GM18526 (cell line): ENCODE measurements around the gene EMC1.

Experiments
- POLR2A ChIP-seq: IDR thresholded peaks from 3 replicates; pipeline ENCODE4 v1.6.1; 2011; ENCODE audit not compliant: insufficient read length; ENCODE audit errors: extremely low read depth

Gene EMC1

GRCh38 chr1:19166066-19166465 is 85.3 kb downstream of the EMC1 start:
- TF ChIP-seq POLR2A = no peak
